ENCODE measurements around the gene GDF7. TPM values are rescaled to one million over a fixed set of nuclear protein-coding genes. Genes with fewer than 3 reads are reported as not detected.
A peak's percentile ranks its signal among the peaks of the same experiment; 100 is the strongest.
"Not testable (repeated sequence)": the region's sequence is repeated elsewhere in the genome, so short reads cannot be mapped to it uniquely, and the experiment has no call there.

Gene GDF7
- total and polyA plus RNA-seq, 4 donors, result 0.89 to 7.2 (median 3.3) TPM

DNA sequence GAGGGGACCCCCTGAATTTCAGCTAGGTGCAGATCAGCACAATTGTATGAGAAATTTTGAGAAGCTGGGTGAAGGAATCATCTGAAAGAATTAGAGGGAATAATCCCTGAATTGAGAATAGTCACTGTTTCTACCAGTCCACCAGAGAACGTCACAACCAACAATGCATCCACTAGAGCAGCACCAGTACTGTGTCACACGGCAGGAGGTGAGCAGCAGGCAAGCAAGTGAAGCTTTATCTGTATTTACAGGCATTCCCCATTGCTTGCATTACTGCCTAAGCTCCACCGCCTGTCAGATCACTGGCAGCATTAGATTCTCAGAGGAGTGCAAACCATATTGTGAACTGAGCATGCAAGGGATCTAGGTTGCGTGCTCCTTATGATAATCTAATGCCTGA lies 40.7 kb downstream of the GDF7 start:
- H3K9me3 ChIP-seq (ENCODE audit: control insufficient read depth in 4 of 4, low read length in 3 of 4), result no peaks in the 10 kb centered on the region
- H3K27me3 ChIP-seq (ENCODE audit: control insufficient read depth in 4 of 4, insufficient read depth in 4 of 4, low read length in 3 of 4), result no peaks in the 10 kb centered on the region
- no peak overlapping the region for H3K27ac ChIP-seq (ENCODE audit: low read depth in 1 of 2, low read length in 2 of 2)
- 96% methylated on average over 4 of the region's 4 CpGs for WGBS
- no peaks in the 10 kb centered on the region for H3K4me1 ChIP-seq (ENCODE audit: control insufficient read depth in 4 of 4, insufficient read depth in 4 of 4, low read length in 3 of 4)
- TF ChIP-seq JUND (IDR thresholded peaks at IDR 0.05) (no peak), YY1 (IDR thresholded peaks at IDR 0.05) (no peak), EGR1 (IDR thresholded peaks at IDR 0.05; ENCODE audit: low read depth in 2 of 2) (no peak), RXRA (IDR thresholded peaks at IDR 0.05) (no peak), RAD21 (IDR thresholded peaks at IDR 0.05) (no peak), FOXA2 (IDR thresholded peaks at IDR 0.05) (no peak), NR2F2 (IDR thresholded peaks at IDR 0.05) (no peak), TAF1 (conservative IDR thresholded peaks at IDR 0.05) (no peak), HNF4A (conservative IDR thresholded peaks at IDR 0.05) (no peak)
- TF ChIP-seq, protein P1, sequence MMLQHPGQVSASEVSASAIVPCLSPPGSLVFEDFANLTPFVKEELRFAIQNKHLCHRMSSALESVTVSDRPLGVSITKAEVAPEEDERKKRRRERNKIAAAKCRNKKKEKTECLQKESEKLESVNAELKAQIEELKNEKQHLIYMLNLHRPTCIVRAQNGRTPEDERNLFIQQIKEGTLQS (IDR thresholded peaks at IDR 0.05), result no peak
- TF ChIP-seq, protein P2, sequence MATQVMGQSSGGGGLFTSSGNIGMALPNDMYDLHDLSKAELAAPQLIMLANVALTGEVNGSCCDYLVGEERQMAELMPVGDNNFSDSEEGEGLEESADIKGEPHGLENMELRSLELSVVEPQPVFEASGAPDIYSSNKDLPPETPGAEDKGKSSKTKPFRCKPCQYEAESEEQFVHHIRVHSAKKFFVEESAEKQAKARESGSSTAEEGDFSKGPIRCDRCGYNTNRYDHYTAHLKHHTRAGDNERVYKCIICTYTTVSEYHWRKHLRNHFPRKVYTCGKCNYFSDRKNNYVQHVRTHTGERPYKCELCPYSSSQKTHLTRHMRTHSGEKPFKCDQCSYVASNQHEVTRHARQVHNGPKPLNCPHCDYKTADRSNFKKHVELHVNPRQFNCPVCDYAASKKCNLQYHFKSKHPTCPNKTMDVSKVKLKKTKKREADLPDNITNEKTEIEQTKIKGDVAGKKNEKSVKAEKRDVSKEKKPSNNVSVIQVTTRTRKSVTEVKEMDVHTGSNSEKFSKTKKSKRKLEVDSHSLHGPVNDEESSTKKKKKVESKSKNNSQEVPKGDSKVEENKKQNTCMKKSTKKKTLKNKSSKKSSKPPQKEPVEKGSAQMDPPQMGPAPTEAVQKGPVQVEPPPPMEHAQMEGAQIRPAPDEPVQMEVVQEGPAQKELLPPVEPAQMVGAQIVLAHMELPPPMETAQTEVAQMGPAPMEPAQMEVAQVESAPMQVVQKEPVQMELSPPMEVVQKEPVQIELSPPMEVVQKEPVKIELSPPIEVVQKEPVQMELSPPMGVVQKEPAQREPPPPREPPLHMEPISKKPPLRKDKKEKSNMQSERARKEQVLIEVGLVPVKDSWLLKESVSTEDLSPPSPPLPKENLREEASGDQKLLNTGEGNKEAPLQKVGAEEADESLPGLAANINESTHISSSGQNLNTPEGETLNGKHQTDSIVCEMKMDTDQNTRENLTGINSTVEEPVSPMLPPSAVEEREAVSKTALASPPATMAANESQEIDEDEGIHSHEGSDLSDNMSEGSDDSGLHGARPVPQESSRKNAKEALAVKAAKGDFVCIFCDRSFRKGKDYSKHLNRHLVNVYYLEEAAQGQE (IDR thresholded peaks at IDR 0.05), result no peak
- no peaks in the 10 kb centered on the region for H3K36me3 ChIP-seq (ENCODE audit: control insufficient read depth in 4 of 4, insufficient read depth in 3 of 4, low read depth in 1 of 4, low read length in 3 of 4)
- no peak overlapping the region for H3K4me3 ChIP-seq (ENCODE audit: low read depth in 1 of 3, low read length in 3 of 3)
- no peak for DNase-seq (ENCODE audit: low spot score)
- no peak overlapping the region for H3K9ac ChIP-seq (ENCODE audit: low read depth in 1 of 2, low read length in 2 of 2)

DNA sequence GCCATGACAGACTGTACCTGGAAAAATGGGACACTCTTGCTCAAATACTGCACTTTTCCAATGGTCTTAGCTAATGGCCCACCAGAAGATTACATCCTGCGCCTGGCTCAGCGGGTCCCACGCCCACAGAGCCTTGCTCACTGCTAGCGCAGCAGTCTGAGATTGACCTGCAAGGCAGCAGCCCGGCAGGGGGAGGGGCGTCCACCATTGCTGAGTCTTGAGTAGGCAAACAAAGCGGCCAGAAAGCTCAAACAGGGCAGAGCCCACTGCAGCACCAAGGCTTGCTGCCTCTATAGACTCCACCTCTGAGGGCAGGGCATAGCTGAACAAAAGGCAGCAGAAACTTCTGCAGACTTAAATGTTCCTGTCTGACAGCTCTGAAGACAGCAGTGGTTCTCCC lies 44.7 kb downstream of the GDF7 start:
- H3K4me1 ChIP-seq (ENCODE audit: control insufficient read depth in 4 of 4, insufficient read depth in 4 of 4, low read length in 3 of 4); H3K36me3 ChIP-seq (ENCODE audit: control insufficient read depth in 4 of 4, insufficient read depth in 3 of 4, low read depth in 1 of 4, low read length in 3 of 4); DNase-seq (ENCODE audit: low spot score); H3K9me3 ChIP-seq (ENCODE audit: control insufficient read depth in 4 of 4, low read length in 3 of 4); H3K4me3 ChIP-seq (ENCODE audit: low read depth in 1 of 3, low read length in 3 of 3); H3K9ac ChIP-seq (ENCODE audit: low read depth in 1 of 2, low read length in 2 of 2); H3K27ac ChIP-seq (ENCODE audit: low read depth in 1 of 2, low read length in 2 of 2); H3K27me3 ChIP-seq (ENCODE audit: control insufficient read depth in 4 of 4, insufficient read depth in 4 of 4, low read length in 3 of 4): not testable (repeated sequence)
- whole genome bisulfite sequencing, result 99% methylated on average over 7 of the region's 7 CpGs

DNA sequence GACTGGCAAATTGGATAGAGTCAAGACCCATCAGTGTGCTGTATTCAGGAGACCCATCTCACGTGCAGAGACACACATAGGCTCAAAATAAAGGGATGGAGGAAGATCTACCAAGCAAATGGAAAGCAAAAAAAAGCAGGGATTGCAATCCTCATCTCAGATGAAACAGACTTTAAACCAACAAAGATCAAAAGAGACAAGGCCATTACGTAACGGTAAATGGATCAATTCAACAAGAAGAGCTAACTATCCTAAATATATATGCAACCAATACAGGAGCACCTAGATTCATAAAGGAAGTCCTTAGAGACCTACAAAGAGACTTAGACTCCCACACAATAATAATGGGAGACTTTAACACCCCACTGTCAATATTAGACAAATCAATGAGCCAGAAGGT lies 46.6 kb downstream of the GDF7 start:
- H3K4me1 ChIP-seq (ENCODE audit: control insufficient read depth in 4 of 4, insufficient read depth in 4 of 4, low read length in 3 of 4); DNase-seq (ENCODE audit: low spot score); H3K9me3 ChIP-seq (ENCODE audit: control insufficient read depth in 4 of 4, low read length in 3 of 4); H3K27ac ChIP-seq (ENCODE audit: low read depth in 1 of 2, low read length in 2 of 2); H3K9ac ChIP-seq (ENCODE audit: low read depth in 1 of 2, low read length in 2 of 2); H3K27me3 ChIP-seq (ENCODE audit: control insufficient read depth in 4 of 4, insufficient read depth in 4 of 4, low read length in 3 of 4); H3K4me3 ChIP-seq (ENCODE audit: low read depth in 1 of 3, low read length in 3 of 3); H3K36me3 ChIP-seq (ENCODE audit: control insufficient read depth in 4 of 4, insufficient read depth in 3 of 4, low read depth in 1 of 4, low read length in 3 of 4): not testable (repeated sequence)
- peak in 1 of 2 donors; percentile 11 for TF ChIP-seq HNF4A (conservative IDR thresholded peaks at IDR 0.05)
- WGBS, result 86% methylated on average over 3 of the region's 3 CpGs

DNA sequence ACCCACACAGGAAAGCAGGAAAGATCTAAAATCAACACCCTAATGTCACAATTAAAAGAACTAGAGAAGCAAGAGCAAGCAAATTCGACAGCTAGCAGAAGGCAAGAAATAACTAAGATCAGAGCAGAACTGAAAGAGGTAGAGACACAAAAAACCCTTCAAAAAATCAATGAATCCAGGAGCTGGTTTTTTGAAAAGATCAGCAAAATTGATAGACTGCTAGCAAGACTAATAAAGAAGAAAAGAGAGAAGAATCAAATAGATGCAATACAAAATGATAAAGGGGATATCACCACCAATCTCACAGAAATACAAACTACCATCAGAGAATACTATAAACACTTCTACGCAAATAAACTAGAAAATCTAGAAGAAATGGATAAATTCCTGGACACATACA lies 47.5 kb downstream of the GDF7 start:
- H3K4me1 ChIP-seq (ENCODE audit: control insufficient read depth in 4 of 4, insufficient read depth in 4 of 4, low read length in 3 of 4); H3K27ac ChIP-seq (ENCODE audit: low read depth in 1 of 2, low read length in 2 of 2); H3K4me3 ChIP-seq (ENCODE audit: low read depth in 1 of 3, low read length in 3 of 3); H3K36me3 ChIP-seq (ENCODE audit: control insufficient read depth in 4 of 4, insufficient read depth in 3 of 4, low read depth in 1 of 4, low read length in 3 of 4); DNase-seq (ENCODE audit: low spot score); H3K27me3 ChIP-seq (ENCODE audit: control insufficient read depth in 4 of 4, insufficient read depth in 4 of 4, low read length in 3 of 4); H3K9me3 ChIP-seq (ENCODE audit: control insufficient read depth in 4 of 4, low read length in 3 of 4); H3K9ac ChIP-seq (ENCODE audit: low read depth in 1 of 2, low read length in 2 of 2): not testable (repeated sequence)
- WGBS, result 95% methylated on average over 2 of the region's 2 CpGs

DNA sequence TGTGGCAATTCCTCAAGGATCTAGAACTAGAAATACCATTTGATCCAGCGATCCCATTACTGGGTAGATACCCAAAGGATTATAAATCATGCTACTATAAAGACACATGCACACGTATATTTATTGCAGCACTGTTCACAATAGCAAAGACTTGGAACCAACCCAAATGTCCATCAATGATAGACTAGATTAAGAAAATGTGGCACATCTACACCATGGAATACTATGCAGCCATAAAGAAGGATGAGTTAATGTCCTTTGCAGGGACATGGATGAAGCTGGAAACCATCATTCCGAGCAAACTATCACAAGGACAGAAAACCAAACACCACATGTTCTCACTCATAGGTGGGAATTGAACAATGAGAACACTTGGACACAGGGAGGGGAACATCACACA lies 49.2 kb downstream of the GDF7 start:
- not testable (repeated sequence) for DNase-seq (ENCODE audit: low spot score); H3K9ac ChIP-seq (ENCODE audit: low read depth in 1 of 2, low read length in 2 of 2); H3K27ac ChIP-seq (ENCODE audit: low read depth in 1 of 2, low read length in 2 of 2); H3K27me3 ChIP-seq (ENCODE audit: control insufficient read depth in 4 of 4, insufficient read depth in 4 of 4, low read length in 3 of 4); H3K9me3 ChIP-seq (ENCODE audit: control insufficient read depth in 4 of 4, low read length in 3 of 4); H3K4me1 ChIP-seq (ENCODE audit: control insufficient read depth in 4 of 4, insufficient read depth in 4 of 4, low read length in 3 of 4); H3K4me3 ChIP-seq (ENCODE audit: low read depth in 1 of 3, low read length in 3 of 3); H3K36me3 ChIP-seq (ENCODE audit: control insufficient read depth in 4 of 4, insufficient read depth in 3 of 4, low read depth in 1 of 4, low read length in 3 of 4)
- WGBS, result 96% methylated on average over 3 of the region's 3 CpGs
